H1 (cell line): Measurements from ENCODE around the gene GALNT9. TPM values are rescaled to one million over a fixed set of nuclear protein-coding genes. Genes with fewer than 3 reads are reported as not detected.

Experiments used
- CTCF ChIA-PET: fragments of 300-600 bp; sonication (Branson Sonifier 250); formaldehyde crosslinking; loops from one replicate; lab custom pipeline; 2021; ENCODE audit not compliant: partially characterized antibody; lab: Charles Lee
- POLR2A ChIA-PET: fragments of 300-600 bp; sonication (Branson Sonifier 250); formaldehyde crosslinking; loops from one replicate; lab custom pipeline; 2021; ENCODE audit warnings: inconsistent platforms; ENCODE audit not compliant: partially characterized antibody; lab: Charles Lee
- DNase-seq, 2 experiments: peaks; one replicate each; pipeline versions ENCODE4 v3.0.0 to v3.0.0-alpha.2; 2010 to 2022; ENCODE audit warnings: low spot score in 2 of 2, low read depth in 1 of 2, mixed read lengths in 1 of 2
- FAIRE-seq: peaks from 2 replicates; lab custom pipeline; 2011; peaks lifted over from hg19 to GRCh38; lab: Jason Lieb, UNC
- H2AFZ ChIP-seq: 2 replicates; pipeline ENCODE4 v1.8.1; 2012; ENCODE audit warnings: low read length, inconsistent platforms
- H2AK5ac ChIP-seq: 2 replicates; pipeline ENCODE4 v1.6.1; 2013; ENCODE audit warnings: low read depth, low read length
- H2BK120ac ChIP-seq: replicated peaks from 2 replicates; pipeline ENCODE3; 2013; ENCODE audit warnings: low read depth, low read length, inconsistent platforms
- H2BK12ac ChIP-seq: 2 replicates; pipeline ENCODE4 v1.6.1; 2013; ENCODE audit warnings: low read depth, low read length
- H2BK15ac ChIP-seq: 2 replicates; pipeline ENCODE4 v1.6.1; 2013; ENCODE audit warnings: low read length
- H2BK20ac ChIP-seq: 2 replicates; pipeline ENCODE4 v1.6.1; 2013; ENCODE audit warnings: low read length
- H2BK5ac ChIP-seq: 2 replicates; pipeline ENCODE4 v1.6.1; 2013; ENCODE audit warnings: low read depth, low read length
- H3K14ac ChIP-seq: 2 replicates; pipeline ENCODE4 v1.6.1; 2013; ENCODE audit warnings: inconsistent platforms; ENCODE audit not compliant: insufficient read length
- H3K18ac ChIP-seq: 2 replicates; pipeline ENCODE4 v1.6.1; 2013; ENCODE audit warnings: low read length; ENCODE audit errors: extremely low read depth
- H3K23ac ChIP-seq: 2 replicates; pipeline ENCODE4 v1.6.1; 2013; ENCODE audit warnings: inconsistent platforms; ENCODE audit not compliant: insufficient read length
- H3K23me2 ChIP-seq: 2 replicates; pipeline ENCODE4 v1.6.1; 2013; ENCODE audit warnings: low read depth, low read length
- H3K27ac ChIP-seq: 2 replicates; pipeline ENCODE4 v1.6.1; 2011; ENCODE audit warnings: low read depth, low read length, inconsistent platforms
- H3K27me3 ChIP-seq, 4 experiments: replicated peaks in 1 of 4; 1 replicate in 1 of 4; 2 replicates in 3 of 4; pipeline versions ENCODE4 v1.6.1 to v1.8.1; 2011 to 2013; ENCODE audit warnings: low read length in 3 of 4, mild to moderate bottlenecking in 3 of 4, inconsistent platforms in 2 of 4, mixed read lengths in 2 of 4, moderate library complexity in 1 of 4; ENCODE audit not compliant: control insufficient read depth in 3 of 4, insufficient read depth in 3 of 4; ENCODE audit errors: extremely low read depth in 1 of 4
- H3K36me3 ChIP-seq, 4 experiments: 2 replicates each; pipeline versions ENCODE4 v1.6.1 to v1.8.1; 2011 to 2013; ENCODE audit warnings: mild to moderate bottlenecking in 4 of 4, low read length in 3 of 4, moderate library complexity in 2 of 4, control low read depth in 1 of 4, inconsistent platforms in 1 of 4; ENCODE audit not compliant: insufficient read depth in 4 of 4, control insufficient read depth in 2 of 4
- H3K4ac ChIP-seq: replicated peaks from 2 replicates; pipeline ENCODE3; 2013; ENCODE audit warnings: low read length, low read depth, mixed read lengths, inconsistent platforms; ENCODE audit not compliant: insufficient read length
- H3K4me1 ChIP-seq, 4 experiments: replicated peaks in 1 of 4; 1 replicate in 1 of 4; 2 replicates in 3 of 4; pipeline versions ENCODE4 v1.6.1 to v1.8.1; 2011 to 2013; ENCODE audit warnings: low read length in 3 of 4, inconsistent platforms in 2 of 4, mixed read lengths in 1 of 4; ENCODE audit not compliant: insufficient read depth in 4 of 4, control insufficient read depth in 3 of 4
- H3K4me2 ChIP-seq, 2 experiments: 2 replicates each; pipeline versions ENCODE4 v1.6.1 to v1.8.1; 2011 to 2013; ENCODE audit warnings: low read depth in 2 of 2, low read length in 2 of 2, control low read depth in 1 of 2, inconsistent platforms in 1 of 2, mild to moderate bottlenecking in 1 of 2; ENCODE audit not compliant: insufficient read depth in 1 of 2
- H3K4me3 ChIP-seq, 4 experiments: fragments of 200-600, 300-600 bp in 1 of 4; sonication (generic), shearing (Covaris generic), sonication (Bioruptor Twin) in 1 of 4; 2 replicates each; pipeline versions ENCODE4 v1.5.1 to v1.8.1; 2011 to 2016; ENCODE audit warnings: low read length in 4 of 4, low read depth in 3 of 4, control low read depth in 2 of 4, inconsistent platforms in 2 of 4, mild to moderate bottlenecking in 2 of 4, mixed read lengths in 1 of 4, moderate library complexity in 1 of 4; ENCODE audit not compliant: insufficient read depth in 2 of 4; ENCODE audit errors: extremely low read depth in 1 of 4
- H3K56ac ChIP-seq: replicated peaks from 2 replicates; pipeline ENCODE3; 2013; ENCODE audit warnings: low read depth, mild to moderate bottlenecking, mixed read lengths, low read length, inconsistent platforms; ENCODE audit not compliant: insufficient read length
- H3K79me1 ChIP-seq: 2 replicates; pipeline ENCODE4 v1.6.1; 2013; ENCODE audit warnings: low read depth, low read length, control low read depth
- H3K79me2 ChIP-seq, 2 experiments: 2 replicates each; pipeline versions ENCODE4 v1.6.1 to v1.8.1; 2012 to 2013; ENCODE audit warnings: low read length in 2 of 2, mild to moderate bottlenecking in 2 of 2, inconsistent platforms in 1 of 2; ENCODE audit not compliant: insufficient read depth in 2 of 2, control insufficient read depth in 1 of 2
- H3K9ac ChIP-seq, 4 experiments: replicated peaks in 1 of 4; 1 replicate in 1 of 4; 2 replicates in 3 of 4; pipeline versions ENCODE4 v1.6.1 to v1.8.1; 2011 to 2013; ENCODE audit warnings: low read depth in 3 of 4, low read length in 3 of 4, control low read depth in 2 of 4, mild to moderate bottlenecking in 2 of 4, moderate library complexity in 2 of 4, inconsistent platforms in 1 of 4; ENCODE audit errors: extremely low read depth in 1 of 4
- H3K9me3 ChIP-seq, 2 experiments: 2 replicates each; pipeline versions ENCODE4 v1.6.1 to v1.8.1; 2012 to 2013; ENCODE audit warnings: mild to moderate bottlenecking in 2 of 2, moderate library complexity in 2 of 2, control low read depth in 1 of 2, inconsistent platforms in 1 of 2, low read depth in 1 of 2, low read length in 1 of 2, mixed read lengths in 1 of 2; ENCODE audit not compliant: insufficient read depth in 2 of 2
- H4K20me1 ChIP-seq, 2 experiments: replicated peaks in 1 of 2; 2 replicates each; pipeline versions ENCODE3 to v1.8.1; 2011 to 2013; ENCODE audit warnings: inconsistent platforms in 2 of 2, low read length in 2 of 2, mild to moderate bottlenecking in 1 of 2; ENCODE audit not compliant: insufficient read depth in 2 of 2, control insufficient read depth in 1 of 2
- H4K5ac ChIP-seq: 2 replicates; pipeline ENCODE4 v1.6.1; 2013; ENCODE audit warnings: low read length, low read depth, mixed read lengths, inconsistent platforms; ENCODE audit not compliant: insufficient read length
- H4K8ac ChIP-seq: 2 replicates; pipeline ENCODE4 v1.8.0; 2013; ENCODE audit warnings: mild to moderate bottlenecking, moderate library complexity, low read length, inconsistent platforms; ENCODE audit not compliant: insufficient read depth; ENCODE audit errors: extremely low read depth
- H4K91ac ChIP-seq: replicated peaks from 2 replicates; pipeline ENCODE3; 2013; ENCODE audit warnings: low read length, mixed read lengths, inconsistent platforms; ENCODE audit not compliant: insufficient read length
- BCL11A ChIP-seq, 2 experiments: IDR thresholded peaks; one replicate each; pipeline ENCODE4 v1.6.1; 2011; ENCODE audit warnings: low read depth in 2 of 2, low read length in 2 of 2, mild to moderate bottlenecking in 2 of 2
- CBX5 ChIP-seq: fragments of 300-800, 300-1000 bp; sonication (generic); IDR thresholded peaks from 2 replicates; pipeline ENCODE4 v1.7.1; 2016; ENCODE audit warnings: antibody characterized with exemption, low read length, low read depth
- CTBP2 ChIP-seq: IDR thresholded peaks from 2 replicates; pipeline ENCODE4 v1.7.0; 2011; ENCODE audit warnings: borderline replicate concordance, mild to moderate bottlenecking, moderate library complexity, mixed read lengths, low read length; ENCODE audit not compliant: insufficient read depth, insufficient read length
- whole genome bisulfite sequencing, 2 experiments: shearing (Covaris generic) in 1 of 2; methylation state at CpG; one replicate each; pipeline versions ENCODE4 v1.1.6 to v1.1.7; 2013 to 2015; ENCODE audit warnings: low lambda C conversion rate in 2 of 2, mixed read lengths in 2 of 2, inconsistent platforms in 1 of 2, low coverage in 1 of 2, missing lambda C conversion rate in 1 of 2; ENCODE audit not compliant: insufficient replicate concordance in 2 of 2, insufficient coverage in 1 of 2, insufficient read length in 1 of 2; ENCODE audit errors: extremely low coverage in 1 of 2, missing lambda C conversion rate in 1 of 2; 5-methylcytosine and 5-hydroxymethylcytosine counted together
- polyA plus RNA-seq, 7 experiments: library from polyadenylated mRNA; depleted of rRNA in 3 of 7; stranded (reverse) in 5 of 7; unstranded in 2 of 7; fragments of >200 nt in 5 of 7; fragments of 200-250 nt in 2 of 7; gene quantifications; 1 replicate in 5 of 7; 2 replicates in 1 of 7; 4 replicates in 1 of 7; pipeline versions ENCODE4 v1.2.1 to v1.2.3, GENCODE V29; 2011 to 2013; ENCODE audit warnings: missing spikeins in 2 of 7, mixed read lengths in 2 of 7
- total RNA-seq: library from RNA; stranded (reverse); fragmentation: NEBNext Ultra II Directional; extraction: Animal tissue kit (Norgen Biotek cat#: 25700); gene quantifications from 2 replicates; pipeline ENCODE4 v1.2.1, GENCODE V29; 2021

The GALNT9 gene
- total and polyA plus RNA-seq, 2 of the 8 experiments (the other 6 are each of a cell fraction or from before 2014, with no cell fraction given) = 2.0 to 3.6 TPM

GRCh38 chr12:132296063-132296462, 33.3 kb downstream of the GALNT9 start:
- Histone ChIP-seq H3K79me2 (no peaks in the 10 kb centered on the region), H2BK120ac (no peak overlapping the region), H3K18ac (no peak overlapping the region), H2BK20ac (no peak overlapping the region), H3K4me3 (no peak overlapping the region), H4K20me1 (no peaks in the 10 kb centered on the region), H2AFZ (no peak overlapping the region), H3K27ac (no peak overlapping the region), H3K23me2 (peaks cover 14% of the 10 kb centered on the region; the same call in 1 of the 2 replicates), H3K9ac (no peak overlapping the region), H3K36me3 (no peaks in the 10 kb centered on the region), H3K4me1 (no peaks in the 10 kb centered on the region), H3K4ac (no peak overlapping the region), H2AK5ac (no peak overlapping the region), H4K8ac (no peak overlapping the region), H3K9me3 (peaks cover 6 to 20% of the 10 kb centered on the region in 2 experiments; a peak in 3 of 4 replicates), H3K4me2 (no peak overlapping the region), H4K91ac (no peak overlapping the region), H3K27me3 (peaks cover 0 to 16% (median 10%) of the 10 kb centered on the region in 4 experiments; a peak in 4 of 7 replicates), H3K14ac (no peak overlapping the region), H4K5ac (no peak overlapping the region), H2BK15ac (no peak overlapping the region), H3K23ac (no peak overlapping the region), H2BK5ac (no peak overlapping the region), H3K79me1 (no peaks in the 10 kb centered on the region), H3K56ac (no peak overlapping the region), H2BK12ac (no peak overlapping the region)
- ChIA-PET CTCF (interaction anchor here (1.4 to 1.5 kb wide), 2 partner anchors 26 to 265 kb away, joined by 3 read pairs; no protein-coding TSS in a partner anchor), POLR2A (no interaction called here)
- WGBS, 2 experiments = 92% methylated on average over 16 of the region's 18 CpGs; no CpG with 5 or more reads in 1 of the 2 experiments
- FAIRE-seq = no peak
- no peak for DNase-seq
- TF ChIP-seq CTBP2 (no peak), BCL11A (IDR thresholded peaks at IDR 0.05; ENCODE audit: low read depth in 2 of 2, low read length in 2 of 2) (no peak), CBX5 (no peak)
